ENCODE data around the gene IL10RA.
"Not testable (repeated sequence)": the region's sequence is repeated elsewhere in the genome, so short reads cannot be mapped to it uniquely, and the experiment has no call there.

The IL10RA gene

GRCh38 chr11:118005224-118006152 lies 19.3 kb downstream of the IL10RA start:
- no peak for DNase-seq (ENCODE audit: low read depth in 3 of 3, low spot score in 1 of 3)

DNA sequence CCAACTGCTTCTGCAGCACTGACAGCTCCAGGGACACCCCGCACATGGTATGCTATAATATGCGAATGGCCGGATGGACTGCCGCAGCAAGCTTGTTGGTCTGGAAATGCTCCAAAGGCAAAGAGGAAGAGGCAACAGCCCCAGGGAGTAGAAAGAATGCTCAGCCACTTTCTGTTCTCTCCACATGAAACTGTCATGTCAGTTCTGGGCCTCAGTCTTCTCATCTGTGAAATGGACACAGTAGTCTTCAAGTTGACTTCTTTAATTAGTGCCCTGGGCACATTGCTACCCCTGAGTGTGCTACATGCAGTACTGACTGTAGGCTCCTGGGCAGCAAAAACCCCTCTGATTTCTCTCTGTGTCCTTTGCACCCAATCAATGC lies 19.9 kb downstream of the IL10RA start:
- no peak for DNase-seq (ENCODE audit: low read depth in 3 of 3, low spot score in 1 of 3)

- no peak for DNase-seq (ENCODE audit: low read depth in 3 of 3, low spot score in 1 of 3)
Observed at GRCh38 chr11:118007040-118007439, 20.8 kb downstream of the IL10RA start.

GRCh38 chr11:118007563-118008270 lies 21.5 kb downstream of the IL10RA start:
- not testable (repeated sequence) for DNase-seq (ENCODE audit: low read depth in 3 of 3, low spot score in 1 of 3)

DNA sequence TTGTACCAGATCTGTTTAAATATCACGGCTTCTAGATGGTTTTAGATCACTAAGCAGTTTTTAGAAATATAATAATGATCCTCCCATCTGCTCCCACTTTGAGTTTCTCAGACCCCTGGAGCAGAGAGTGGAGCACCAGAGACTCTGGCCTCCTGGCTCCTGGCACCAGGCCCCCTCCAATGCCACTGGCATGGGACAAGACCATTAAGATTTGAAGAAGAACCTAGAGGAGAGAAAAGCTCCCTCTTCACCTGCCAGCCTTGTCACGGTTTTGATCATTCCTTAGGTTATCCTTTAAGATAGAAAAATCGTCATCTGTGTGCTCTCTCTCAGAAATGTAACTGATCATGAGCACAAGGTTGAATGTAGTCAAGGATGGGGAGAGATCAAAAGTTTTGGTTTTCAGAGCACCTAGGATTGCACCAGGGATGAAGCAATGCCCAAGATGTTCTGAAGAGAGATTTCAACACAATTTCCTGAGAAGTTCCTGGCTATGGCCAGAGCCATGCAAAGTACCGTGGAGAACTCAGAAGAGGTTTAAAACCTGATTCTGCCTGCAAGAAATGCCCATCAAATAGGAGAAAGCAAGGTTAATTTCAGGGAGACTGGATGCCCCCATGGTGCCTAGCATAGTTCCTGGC lies 22.2 kb downstream of the IL10RA start:
- no peak for DNase-seq (ENCODE audit: low read depth in 3 of 3, low spot score in 1 of 3)

GRCh38 chr11:118009864-118010737 lies 23.9 kb downstream of the IL10RA start:
- DNase-seq (ENCODE audit: low read depth in 3 of 3, low spot score in 1 of 3): no peak

GRCh38 chr11:118010738-118011461 lies 24.7 kb downstream of the IL10RA start:
- no peak for DNase-seq (ENCODE audit: low read depth in 3 of 3, low spot score in 1 of 3)

- no peak for DNase-seq (ENCODE audit: low read depth in 3 of 3, low spot score in 1 of 3)
Observed at GRCh38 chr11:118012083-118012669, 26.0 kb downstream of the IL10RA start.

- DNase-seq (ENCODE audit: low read depth in 3 of 3, low spot score in 1 of 3): no peak
Observed at GRCh38 chr11:118014022-118014421, 27.8 kb downstream of the IL10RA start.

GRCh38 chr11:118015385-118015841 lies 29.2 kb downstream of the IL10RA start:
- DNase-seq (ENCODE audit: low read depth in 3 of 3, low spot score in 1 of 3): no peak

DNA sequence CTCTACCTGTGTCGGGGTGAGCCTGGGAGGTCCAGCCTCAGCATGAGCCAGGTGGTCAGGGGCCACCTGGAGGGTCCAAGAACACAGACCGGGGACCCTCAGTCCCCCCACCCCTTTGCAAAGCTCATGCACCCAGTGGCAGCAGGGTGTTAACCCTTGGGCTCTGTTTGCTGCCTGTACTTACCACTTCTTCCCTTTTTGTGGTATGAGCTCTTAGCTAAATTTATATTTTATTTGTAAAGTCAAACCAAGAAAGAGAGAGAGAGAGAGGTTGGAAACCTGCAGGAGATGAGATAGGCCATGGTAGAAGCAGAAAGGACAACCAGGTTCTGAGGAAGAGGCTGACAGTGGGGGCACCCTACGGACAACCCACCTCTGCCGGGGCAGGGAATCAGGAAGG lies 29.9 kb downstream of the IL10RA start:
- no peak for DNase-seq (ENCODE audit: low read depth in 3 of 3, low spot score in 1 of 3)

DNA sequence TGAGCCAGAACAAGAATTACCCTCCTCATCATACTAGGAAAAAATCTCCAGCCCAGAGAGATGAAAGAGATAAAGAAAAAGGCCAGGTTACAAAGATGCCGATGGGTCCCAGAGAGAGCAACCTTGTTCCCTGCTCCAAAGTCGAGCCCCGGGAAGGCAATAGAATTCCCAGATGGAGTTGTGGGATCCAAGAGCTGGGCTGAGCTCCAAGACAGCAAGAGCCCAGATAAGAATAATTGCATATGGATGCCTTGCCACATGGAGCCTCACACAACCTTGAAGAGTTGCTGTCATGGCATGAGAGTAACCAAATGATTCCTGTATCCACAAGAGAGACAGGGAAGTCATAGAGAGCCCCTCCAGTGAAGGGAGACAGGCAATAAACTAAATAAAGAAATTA lies 30.9 kb downstream of the IL10RA start:
- DNase-seq (ENCODE audit: low read depth in 3 of 3, low spot score in 1 of 3): no peak

DNA sequence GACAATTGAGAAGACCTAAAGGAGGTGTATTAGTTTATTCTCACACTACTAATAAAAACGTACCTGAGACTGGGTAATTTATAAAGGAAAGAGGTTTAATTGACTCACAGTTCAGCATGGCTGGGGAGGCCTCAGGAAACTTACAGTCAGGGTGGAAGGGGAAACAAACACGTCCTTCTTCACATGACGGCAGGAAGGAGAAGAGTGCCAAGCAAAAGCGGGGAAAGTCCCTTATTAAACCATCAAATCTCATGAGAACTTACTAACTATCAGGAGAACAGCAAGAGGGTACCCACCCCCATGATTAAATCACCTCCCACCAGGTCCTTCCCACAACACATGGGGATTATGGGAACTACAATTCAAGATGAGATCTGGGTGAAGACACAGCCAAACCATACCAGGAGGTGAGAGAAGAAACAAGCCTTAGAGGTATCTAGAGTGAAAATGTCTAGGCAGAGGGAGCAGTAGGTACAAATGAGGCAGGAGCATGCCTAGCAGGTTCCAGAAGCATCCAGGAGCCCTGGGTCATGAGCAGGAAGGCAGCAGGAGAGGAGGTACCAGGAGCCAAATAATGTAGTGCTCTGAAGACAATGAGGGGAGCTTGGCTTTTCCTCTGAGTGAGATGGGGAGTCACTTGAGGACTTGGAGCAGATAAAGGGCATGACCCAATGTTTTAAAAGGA lies 31.6 kb downstream of the IL10RA start:
- DNase-seq (ENCODE audit: low read depth in 3 of 3, low spot score in 1 of 3): no peak

DNA sequence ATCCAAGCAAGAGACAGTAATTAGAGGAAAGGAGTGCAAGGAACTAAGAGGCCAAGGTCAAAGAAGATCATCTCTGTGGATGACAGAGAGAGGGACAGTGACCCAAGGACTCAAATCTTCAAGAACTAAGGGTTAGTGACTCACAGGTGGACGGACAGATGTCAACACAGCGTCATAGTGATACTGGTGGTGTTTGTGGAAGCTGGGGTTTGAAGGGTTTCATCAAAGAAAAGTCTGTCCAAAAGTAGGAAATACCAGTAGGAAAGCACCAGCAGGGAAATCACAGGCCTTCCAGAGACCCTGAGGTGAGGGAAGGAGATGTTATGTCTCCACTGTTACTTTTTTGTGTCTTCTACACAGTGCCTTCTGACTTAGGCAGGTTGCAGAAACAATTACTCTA lies 32.2 kb downstream of the IL10RA start:
- DNase-seq (ENCODE audit: low read depth in 3 of 3, low spot score in 1 of 3): no peak

- no peak for DNase-seq (ENCODE audit: low read depth in 3 of 3, low spot score in 1 of 3)
Observed at GRCh38 chr11:118021146-118021545, 35.0 kb downstream of the IL10RA start.

- DNase-seq (ENCODE audit: low read depth in 3 of 3, low spot score in 1 of 3): no peak
Observed at GRCh38 chr11:118027694-118028093, 41.5 kb downstream of the IL10RA start.

DNA sequence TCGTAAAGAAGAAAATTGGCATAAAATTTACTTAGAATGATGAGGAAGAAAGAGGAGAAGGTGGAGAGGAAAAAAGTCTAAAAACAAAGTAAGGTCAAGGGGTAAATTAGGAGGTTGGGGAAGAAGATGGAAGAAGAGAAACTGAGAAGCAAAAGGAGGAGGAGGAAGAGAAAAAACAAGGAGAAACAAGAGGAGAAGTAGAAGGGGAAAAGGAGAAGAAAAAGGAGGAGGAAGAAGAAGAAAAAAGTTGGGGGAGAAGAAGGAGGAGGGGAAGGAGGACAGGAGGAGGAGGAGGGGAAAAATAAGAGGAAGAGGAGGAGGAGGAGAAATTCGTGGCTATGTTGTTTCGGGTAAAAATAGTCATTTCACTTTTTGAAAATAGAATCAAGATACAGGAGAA lies 42.4 kb downstream of the IL10RA start:
- DNase-seq (ENCODE audit: low read depth in 3 of 3, low spot score in 1 of 3): no peak

GRCh38 chr11:118033443-118033842 lies 47.2 kb downstream of the IL10RA start:
- no peak for DNase-seq (ENCODE audit: low read depth in 3 of 3, low spot score in 1 of 3)

DNA sequence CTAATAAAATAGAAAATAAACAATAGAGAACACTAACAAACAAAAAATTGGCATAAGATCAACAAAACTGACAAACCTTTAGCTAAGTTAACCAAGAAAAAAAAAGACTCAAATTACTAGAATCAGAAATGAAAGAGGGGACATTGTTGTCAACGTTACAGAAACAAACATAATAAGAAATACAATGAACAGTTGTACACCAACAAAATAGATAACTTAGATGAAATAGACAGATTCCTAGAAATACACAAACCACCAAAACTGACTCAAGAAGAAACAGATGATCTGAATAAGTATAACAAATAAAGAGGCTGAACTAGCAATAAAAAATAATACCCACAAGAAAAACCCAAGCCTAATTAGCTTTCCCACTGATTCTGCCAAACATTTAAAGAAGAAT lies 55.9 kb downstream of the IL10RA start:
- no peak for DNase-seq (ENCODE audit: low read depth in 3 of 3, low spot score in 1 of 3)

Data from stimulated activated CD4-positive, alpha-beta T cell treated with anti-CD3 and anti-CD28 coated beads, TNF-alpha, amount 100 ng/mL, for 1 hour (primary cell).